ENCODE measurements around the gene TRIM72.
"Not testable (repeated sequence)": the region's sequence is repeated elsewhere in the genome, so short reads cannot be mapped to it uniquely, and the experiment has no call there.

The TRIM72 gene

GRCh38 chr16:31256466-31256865, 42.5 kb downstream of the TRIM72 start:
- DNase-seq (ENCODE audit: low read depth), result no peak

- no peak for DNase-seq (ENCODE audit: low read depth)
These were observed 44.4 kb downstream of the TRIM72 start for GRCh38 chr16:31258366-31258765.

- DNase-seq (ENCODE audit: low read depth), result no peak
These were observed 46.4 kb downstream of the TRIM72 start for GRCh38 chr16:31260136-31260931.

GRCh38 chr16:31262084-31262483, 48.2 kb downstream of the TRIM72 start:
- no peak for DNase-seq (ENCODE audit: low read depth)

- peak; percentile 68 for DNase-seq (ENCODE audit: low read depth)
These were observed 51.7 kb downstream of the TRIM72 start for GRCh38 chr16:31265329-31266245.

- DNase-seq (ENCODE audit: low read depth), result no peak
These were observed 53.6 kb downstream of the TRIM72 start for GRCh38 chr16:31267332-31268032.

- no peak for DNase-seq (ENCODE audit: low read depth)
These were observed 54.1 kb downstream of the TRIM72 start for GRCh38 chr16:31268033-31268365.

- no peak for DNase-seq (ENCODE audit: low read depth)
These were observed 55.0 kb downstream of the TRIM72 start for GRCh38 chr16:31268891-31269290.

GRCh38 chr16:31269541-31269940, 55.6 kb downstream of the TRIM72 start:
- no peak for DNase-seq (ENCODE audit: low read depth)

GRCh38 chr16:31269973-31270372, 56.1 kb downstream of the TRIM72 start:
- not testable (repeated sequence) for DNase-seq (ENCODE audit: low read depth)

GRCh38 chr16:31270795-31271194, 56.9 kb downstream of the TRIM72 start:
- DNase-seq (ENCODE audit: low read depth), result no peak

GRCh38 chr16:31271621-31272190, 57.8 kb downstream of the TRIM72 start:
- no peak for DNase-seq (ENCODE audit: low read depth)

GRCh38 chr16:31273187-31273586, 59.3 kb downstream of the TRIM72 start:
- no peak for DNase-seq (ENCODE audit: low read depth)

- no peak for DNase-seq (ENCODE audit: low read depth)
These were observed 59.8 kb downstream of the TRIM72 start for GRCh38 chr16:31273676-31274075.

- no peak for DNase-seq (ENCODE audit: low read depth)
These were observed 61.2 kb downstream of the TRIM72 start for GRCh38 chr16:31274831-31275816.

- no peak for DNase-seq (ENCODE audit: low read depth)
These were observed 62.7 kb downstream of the TRIM72 start for GRCh38 chr16:31276600-31276999.

- no peak for DNase-seq (ENCODE audit: low read depth)
These were observed 63.8 kb downstream of the TRIM72 start for GRCh38 chr16:31277659-31278260.

- DNase-seq (ENCODE audit: low read depth), result not testable (repeated sequence)
These were observed 64.9 kb downstream of the TRIM72 start for GRCh38 chr16:31278853-31279252.

Data from stimulated activated CD8-positive, alpha-beta memory T cell treated with anti-CD3 and anti-CD28 coated beads, Interleukin-4, amount 100 ng/mL, for 24 hours (primary cell).